ENCODE measurements around the gene FILIP1L.

DNA sequence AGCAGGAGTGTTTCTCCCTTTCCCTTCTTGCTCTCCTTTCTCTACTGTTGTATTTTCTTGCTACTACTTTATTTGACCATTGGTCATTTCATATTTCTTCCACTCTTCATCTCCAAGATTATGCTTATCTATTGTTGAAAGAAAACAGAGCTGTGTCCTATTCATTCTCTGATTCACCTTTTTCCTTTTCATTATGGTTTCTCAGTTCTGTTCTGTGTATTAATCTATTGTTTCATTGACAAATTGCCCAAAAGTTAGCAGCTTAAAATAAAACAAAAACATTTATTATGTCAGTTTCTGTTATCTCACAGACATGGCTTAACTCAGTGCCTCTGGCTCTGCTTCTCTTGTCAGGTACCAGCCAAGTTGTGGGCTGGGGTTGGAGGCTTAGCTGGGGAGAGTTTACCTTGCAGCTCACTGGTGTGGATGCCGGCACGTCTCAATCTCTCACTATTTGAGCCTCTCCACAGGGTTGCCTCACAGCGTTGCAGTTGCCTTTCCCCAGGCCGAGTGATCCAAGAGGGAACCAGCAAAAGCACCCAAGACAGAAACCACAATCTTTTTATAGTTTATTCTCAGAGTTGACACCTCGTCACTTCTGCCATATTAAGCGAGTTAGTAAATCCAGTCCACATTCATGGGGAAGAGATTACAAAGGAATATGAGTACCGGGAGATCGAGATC, 36.9 kb upstream of the FILIP1L start:
- TF ChIP-seq, protein P1, sequence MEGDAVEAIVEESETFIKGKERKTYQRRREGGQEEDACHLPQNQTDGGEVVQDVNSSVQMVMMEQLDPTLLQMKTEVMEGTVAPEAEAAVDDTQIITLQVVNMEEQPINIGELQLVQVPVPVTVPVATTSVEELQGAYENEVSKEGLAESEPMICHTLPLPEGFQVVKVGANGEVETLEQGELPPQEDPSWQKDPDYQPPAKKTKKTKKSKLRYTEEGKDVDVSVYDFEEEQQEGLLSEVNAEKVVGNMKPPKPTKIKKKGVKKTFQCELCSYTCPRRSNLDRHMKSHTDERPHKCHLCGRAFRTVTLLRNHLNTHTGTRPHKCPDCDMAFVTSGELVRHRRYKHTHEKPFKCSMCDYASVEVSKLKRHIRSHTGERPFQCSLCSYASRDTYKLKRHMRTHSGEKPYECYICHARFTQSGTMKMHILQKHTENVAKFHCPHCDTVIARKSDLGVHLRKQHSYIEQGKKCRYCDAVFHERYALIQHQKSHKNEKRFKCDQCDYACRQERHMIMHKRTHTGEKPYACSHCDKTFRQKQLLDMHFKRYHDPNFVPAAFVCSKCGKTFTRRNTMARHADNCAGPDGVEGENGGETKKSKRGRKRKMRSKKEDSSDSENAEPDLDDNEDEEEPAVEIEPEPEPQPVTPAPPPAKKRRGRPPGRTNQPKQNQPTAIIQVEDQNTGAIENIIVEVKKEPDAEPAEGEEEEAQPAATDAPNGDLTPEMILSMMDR (IDR thresholded peaks at IDR 0.05) = no peak
- TF ChIP-seq EP300 (IDR thresholded peaks at IDR 0.05) (no peak), POLR2A (IDR thresholded peaks at IDR 0.05) (no peak)
